ENCODE results near the gene PDE4C.
A peak's percentile ranks its signal among the peaks of the same experiment; 100 is the strongest.

The PDE4C gene

GRCh38 chr19:18266771-18267686, 40.8 kb upstream of the PDE4C start:
- no peak overlapping the region for H2AFZ ChIP-seq (ENCODE audit: low read depth, low read length)
- H2AK5ac ChIP-seq (ENCODE audit: low read length, severe bottlenecking) = no peak overlapping the region
- no peak overlapping the region for H3K23ac ChIP-seq (ENCODE audit: low read length in 2 of 2)
- H3K9me3 ChIP-seq (ENCODE audit: control insufficient read depth, low read length) = no peaks in the 10 kb centered on the region
- peaks cover 6% of the 10 kb centered on the region for H3K79me1 ChIP-seq (replicated peaks; ENCODE audit: low read length, poor library complexity, severe bottlenecking)
- no peak overlapping the region for H3K4me2 ChIP-seq (ENCODE audit: low read length, poor library complexity, severe bottlenecking)
- no peak overlapping the region for H4K91ac ChIP-seq (ENCODE audit: low read length)
- no peak overlapping the region for H2BK5ac ChIP-seq (ENCODE audit: low read depth, low read length, poor library complexity, severe bottlenecking)
- peaks cover 59 to 63% of the 10 kb centered on the region in 2 experiments for H3K36me3 ChIP-seq (ENCODE audit: control insufficient read depth in 1 of 2, insufficient read depth in 2 of 2, low read depth in 1 of 2, low read length in 2 of 2)
- no peak overlapping the region for H2BK15ac ChIP-seq (ENCODE audit: low read depth, poor library complexity, severe bottlenecking)
- no peak overlapping the region for H3K14ac ChIP-seq (ENCODE audit: low read length in 2 of 2)
- H3K4me1 ChIP-seq (ENCODE audit: control insufficient read depth, insufficient read depth, low read depth, low read length) = peaks cover 1% of the 10 kb centered on the region
- H4K8ac ChIP-seq (ENCODE audit: low read length) = no peak overlapping the region
- H3K4me3 ChIP-seq (ENCODE audit: insufficient read depth in 1 of 2, low read depth in 1 of 2, low read length in 2 of 2) = no peak overlapping the region
- no peak overlapping the region for H3K4ac ChIP-seq (ENCODE audit: low read depth in 1 of 2, low read length in 2 of 2)
- peak; percentile 40 for DNase-seq
- no peak overlapping the region for H2BK120ac ChIP-seq (ENCODE audit: low read depth, low read length)
- no peaks in the 10 kb centered on the region for H3K27me3 ChIP-seq (ENCODE audit: control insufficient read depth in 1 of 2, insufficient read depth in 1 of 2, low read length in 2 of 2)
- H2BK12ac ChIP-seq (ENCODE audit: low read length in 2 of 2) = no peak overlapping the region
- no peak overlapping the region for H3K18ac ChIP-seq (ENCODE audit: low read depth in 1 of 2, low read length in 2 of 2)
- 94% methylated on average over 42 of the region's 42 CpGs for WGBS
- no peak overlapping the region for H3K27ac ChIP-seq (ENCODE audit: low read length, poor library complexity, severe bottlenecking)
- H3K9ac ChIP-seq (ENCODE audit: low read length) = no peak overlapping the region

GRCh38 chr19:18265582-18265981, 39.3 kb upstream of the PDE4C start:
- H3K36me3 ChIP-seq (ENCODE audit: control insufficient read depth in 1 of 2, insufficient read depth in 2 of 2, low read depth in 1 of 2, low read length in 2 of 2) = peaks cover 59 to 66% of the 10 kb centered on the region in 2 experiments
- no peak overlapping the region for H2BK15ac ChIP-seq (ENCODE audit: low read depth, poor library complexity, severe bottlenecking)
- no peak overlapping the region for H3K4me3 ChIP-seq (ENCODE audit: insufficient read depth in 1 of 2, low read depth in 1 of 2, low read length in 2 of 2)
- H3K79me1 ChIP-seq (replicated peaks; ENCODE audit: low read length, poor library complexity, severe bottlenecking) = peaks cover 4% of the 10 kb centered on the region
- DNase-seq = no peak
- no peak overlapping the region for H4K91ac ChIP-seq (ENCODE audit: low read length)
- H2BK5ac ChIP-seq (ENCODE audit: low read depth, low read length, poor library complexity, severe bottlenecking) = no peak overlapping the region
- no peak overlapping the region for H3K18ac ChIP-seq (ENCODE audit: low read depth in 1 of 2, low read length in 2 of 2)
- no peak overlapping the region for H2BK12ac ChIP-seq (ENCODE audit: low read length in 2 of 2)
- peaks cover 1% of the 10 kb centered on the region for H3K4me1 ChIP-seq (ENCODE audit: control insufficient read depth, insufficient read depth, low read depth, low read length)
- H2BK120ac ChIP-seq (ENCODE audit: low read depth, low read length) = no peak overlapping the region
- H3K9ac ChIP-seq (ENCODE audit: low read length) = no peak overlapping the region
- H2AFZ ChIP-seq (ENCODE audit: low read depth, low read length) = no peak overlapping the region
- no peak overlapping the region for H3K27ac ChIP-seq (ENCODE audit: low read length, poor library complexity, severe bottlenecking)
- H3K4me2 ChIP-seq (ENCODE audit: low read length, poor library complexity, severe bottlenecking) = no peak overlapping the region
- H3K4ac ChIP-seq (ENCODE audit: low read depth in 1 of 2, low read length in 2 of 2) = no peak overlapping the region
- H3K9me3 ChIP-seq (ENCODE audit: control insufficient read depth, low read length) = no peaks in the 10 kb centered on the region
- 90% methylated on average over 7 of the region's 7 CpGs for WGBS
- H4K8ac ChIP-seq (ENCODE audit: low read length) = no peak overlapping the region
- no peak overlapping the region for H2AK5ac ChIP-seq (ENCODE audit: low read length, severe bottlenecking)
- H3K27me3 ChIP-seq (ENCODE audit: control insufficient read depth in 1 of 2, insufficient read depth in 1 of 2, low read length in 2 of 2) = no peaks in the 10 kb centered on the region
- no peak overlapping the region for H3K23ac ChIP-seq (ENCODE audit: low read length in 2 of 2)
- H3K14ac ChIP-seq (ENCODE audit: low read length in 2 of 2) = no peak overlapping the region

- H3K27ac ChIP-seq (ENCODE audit: low read length, poor library complexity, severe bottlenecking) = no peak overlapping the region
- DNase-seq = no peak
- WGBS = 97% methylated on average over 23 of the region's 23 CpGs
Measured at GRCh38 chr19:18264971-18265540, 38.8 kb upstream of the PDE4C start.

GRCh38 chr19:18264137-18264854, 38.1 kb upstream of the PDE4C start:
- H3K27ac ChIP-seq (ENCODE audit: low read length, poor library complexity, severe bottlenecking) = no peak overlapping the region
- WGBS = 96% methylated on average over 23 of the region's 23 CpGs

More at GRCh38 chr19:18264971-18265540, 38.8 kb upstream of the PDE4C start:
- H3K23ac ChIP-seq (ENCODE audit: low read length in 2 of 2) = no peak overlapping the region
- peak overlapping the region; percentile 29 for H4K91ac ChIP-seq (ENCODE audit: low read length)
- H2AFZ ChIP-seq (ENCODE audit: low read depth, low read length) = no peak overlapping the region
- peaks cover 4% of the 10 kb centered on the region for H3K79me1 ChIP-seq (replicated peaks; ENCODE audit: low read length, poor library complexity, severe bottlenecking)
- no peak overlapping the region for H3K18ac ChIP-seq (ENCODE audit: low read depth in 1 of 2, low read length in 2 of 2)
- H2BK120ac ChIP-seq (ENCODE audit: low read depth, low read length) = no peak overlapping the region
- no peak overlapping the region for H2BK15ac ChIP-seq (ENCODE audit: low read depth, poor library complexity, severe bottlenecking)
- H3K36me3 ChIP-seq (ENCODE audit: control insufficient read depth in 1 of 2, insufficient read depth in 2 of 2, low read depth in 1 of 2, low read length in 2 of 2) = peaks cover 57 to 66% of the 10 kb centered on the region in 2 experiments
- no peak overlapping the region for H2BK12ac ChIP-seq (ENCODE audit: low read length in 2 of 2)
- H3K9ac ChIP-seq (ENCODE audit: low read length) = no peak overlapping the region
- no peak overlapping the region for H4K8ac ChIP-seq (ENCODE audit: low read length)
- no peaks in the 10 kb centered on the region for H3K27me3 ChIP-seq (ENCODE audit: control insufficient read depth in 1 of 2, insufficient read depth in 1 of 2, low read length in 2 of 2)
- H3K4me2 ChIP-seq (ENCODE audit: low read length, poor library complexity, severe bottlenecking) = no peak overlapping the region
- no peak overlapping the region for H3K4me3 ChIP-seq (ENCODE audit: insufficient read depth in 1 of 2, low read depth in 1 of 2, low read length in 2 of 2)
- no peak overlapping the region for H3K14ac ChIP-seq (ENCODE audit: low read length in 2 of 2)
- no peaks in the 10 kb centered on the region for H3K9me3 ChIP-seq (ENCODE audit: control insufficient read depth, low read length)
- no peak overlapping the region for H2BK5ac ChIP-seq (ENCODE audit: low read depth, low read length, poor library complexity, severe bottlenecking)
- H2AK5ac ChIP-seq (ENCODE audit: low read length, severe bottlenecking) = no peak overlapping the region
- H3K4ac ChIP-seq (ENCODE audit: low read depth in 1 of 2, low read length in 2 of 2) = no peak overlapping the region
- peaks cover 1% of the 10 kb centered on the region for H3K4me1 ChIP-seq (ENCODE audit: control insufficient read depth, insufficient read depth, low read depth, low read length)

More at GRCh38 chr19:18264137-18264854, 38.1 kb upstream of the PDE4C start:
- Histone ChIP-seq H3K27me3 (ENCODE audit: control insufficient read depth in 1 of 2, insufficient read depth in 1 of 2, low read length in 2 of 2) (no peaks in the 10 kb centered on the region), H3K9ac (ENCODE audit: low read length) (no peak overlapping the region), H2BK5ac (ENCODE audit: low read depth, low read length, poor library complexity, severe bottlenecking) (no peak overlapping the region), H3K23ac (ENCODE audit: low read length in 2 of 2) (no peak overlapping the region), H2AK5ac (ENCODE audit: low read length, severe bottlenecking) (no peak overlapping the region), H3K9me3 (ENCODE audit: control insufficient read depth, low read length) (no peaks in the 10 kb centered on the region), H3K4me2 (ENCODE audit: low read length, poor library complexity, severe bottlenecking) (no peak overlapping the region), H3K4me1 (ENCODE audit: control insufficient read depth, insufficient read depth, low read depth, low read length) (peaks cover 1% of the 10 kb centered on the region), H2BK15ac (ENCODE audit: low read depth, poor library complexity, severe bottlenecking) (no peak overlapping the region), H3K14ac (ENCODE audit: low read length in 2 of 2) (no peak overlapping the region), H4K91ac (ENCODE audit: low read length) (peak overlapping the region; percentile 29), H2BK12ac (ENCODE audit: low read length in 2 of 2) (no peak overlapping the region), H3K4me3 (ENCODE audit: insufficient read depth in 1 of 2, low read depth in 1 of 2, low read length in 2 of 2) (no peak overlapping the region), H2BK120ac (ENCODE audit: low read depth, low read length) (no peak overlapping the region), H2AFZ (ENCODE audit: low read depth, low read length) (no peak overlapping the region), H3K79me1 (replicated peaks; ENCODE audit: low read length, poor library complexity, severe bottlenecking) (peaks cover 4% of the 10 kb centered on the region), H3K18ac (ENCODE audit: low read depth in 1 of 2, low read length in 2 of 2) (no peak overlapping the region), H4K8ac (ENCODE audit: low read length) (no peak overlapping the region), H3K36me3 (ENCODE audit: control insufficient read depth in 1 of 2, insufficient read depth in 2 of 2, low read depth in 1 of 2, low read length in 2 of 2) (peaks cover 56 to 66% of the 10 kb centered on the region in 2 experiments), H3K4ac (ENCODE audit: low read depth in 1 of 2, low read length in 2 of 2) (no peak overlapping the region)
- no peak for DNase-seq

All from mesenchymal stem cell (in vitro differentiated cells and primary cell).